WERI-Rb-1 (cell line): ENCODE measurements around the gene C3orf52.

Source experiments
- DNase-seq: peaks from one replicate; pipeline ENCODE4 v3.0.0-alpha.2; 2020
- H3K27ac ChIP-seq: fragments of 250-450 bp; sonication (Bioruptor Pico); 2 replicates; pipeline ENCODE4 v1.5.1; 2020; ENCODE audit warnings: mild to moderate bottlenecking, moderate library complexity
- H3K27me3 ChIP-seq: fragments of 250-450 bp; sonication (Bioruptor Pico); 2 replicates; pipeline ENCODE4 v1.5.1; 2021; ENCODE audit warnings: mild to moderate bottlenecking, low read depth, moderate library complexity; ENCODE audit not compliant: insufficient read depth, severe bottlenecking
- H3K36me3 ChIP-seq: fragments of 250-450 bp; sonication (Bioruptor Pico); 2 replicates; pipeline ENCODE4 v1.5.1; 2020; ENCODE audit warnings: mild to moderate bottlenecking, moderate library complexity
- H3K4me3 ChIP-seq: 2 replicates; pipeline ENCODE4 v1.5.1; 2011; ENCODE audit warnings: low read depth, mild to moderate bottlenecking, control low read depth, low read length
- H3K9me3 ChIP-seq: fragments of 250-450 bp; sonication (Bioruptor Pico); 2 replicates; pipeline ENCODE4 v1.5.1; 2021; ENCODE audit warnings: mild to moderate bottlenecking, moderate library complexity; ENCODE audit not compliant: severe bottlenecking
- TF ChIP-seq, protein P1 (sequence below): IDR thresholded peaks from 2 replicates; pipeline ENCODE4 v1.5.1; 2011; ENCODE audit warnings: low read depth, mild to moderate bottlenecking, control low read depth, inconsistent platforms, low read length

Gene C3orf52

DNA sequence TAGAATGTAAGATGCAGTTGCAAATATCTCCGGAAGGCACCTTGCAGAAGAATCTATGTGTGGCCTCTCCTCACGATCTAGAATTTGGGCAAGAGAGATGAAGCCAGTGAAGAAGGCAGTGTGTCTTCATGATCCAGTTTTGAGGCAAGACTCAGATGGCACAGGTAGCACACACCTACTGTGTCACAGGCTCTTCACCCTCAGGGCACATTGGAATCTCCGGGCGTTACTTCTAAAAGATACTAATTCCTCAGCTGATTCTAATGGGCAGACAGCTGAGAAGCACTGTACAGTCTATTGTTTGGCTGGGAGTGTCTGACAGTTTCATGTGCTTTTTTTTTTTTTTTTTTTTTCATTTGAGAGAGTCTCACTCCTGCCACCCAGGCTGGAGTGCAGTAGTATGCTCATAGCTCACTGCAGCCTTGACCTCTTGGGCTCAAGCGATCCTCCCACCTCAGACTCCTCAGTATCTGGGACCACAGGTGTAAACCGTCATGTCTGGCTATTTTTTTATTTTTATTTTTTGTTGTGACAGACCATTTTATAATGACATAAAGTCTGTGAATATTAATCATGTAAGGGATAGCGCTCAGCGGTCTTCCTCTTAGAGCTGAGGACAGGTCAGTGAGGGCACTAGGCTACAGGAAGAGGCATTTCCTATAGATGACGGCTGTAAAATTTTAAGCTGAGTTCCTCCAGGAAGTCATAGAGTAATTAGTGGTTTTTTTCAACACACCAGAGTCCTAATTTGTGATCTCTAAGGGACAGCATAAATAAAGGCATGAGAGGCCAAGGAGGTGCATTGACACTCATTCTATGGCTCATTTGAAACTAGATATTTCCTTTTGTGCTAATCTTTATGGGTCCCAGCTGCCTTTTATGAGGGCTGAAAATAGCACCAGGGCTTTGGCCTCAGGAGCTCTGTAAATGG, 4.0 kb downstream of the C3orf52 start:
- DNase-seq: no peak
- Histone ChIP-seq H3K27me3 (no peaks in the 10 kb centered on the region), H3K9me3 (no peaks in the 10 kb centered on the region), H3K27ac (no peak overlapping the region), H3K4me3 (no peak overlapping the region), H3K36me3 (no peaks in the 10 kb centered on the region)
- TF ChIP-seq, protein P1, sequence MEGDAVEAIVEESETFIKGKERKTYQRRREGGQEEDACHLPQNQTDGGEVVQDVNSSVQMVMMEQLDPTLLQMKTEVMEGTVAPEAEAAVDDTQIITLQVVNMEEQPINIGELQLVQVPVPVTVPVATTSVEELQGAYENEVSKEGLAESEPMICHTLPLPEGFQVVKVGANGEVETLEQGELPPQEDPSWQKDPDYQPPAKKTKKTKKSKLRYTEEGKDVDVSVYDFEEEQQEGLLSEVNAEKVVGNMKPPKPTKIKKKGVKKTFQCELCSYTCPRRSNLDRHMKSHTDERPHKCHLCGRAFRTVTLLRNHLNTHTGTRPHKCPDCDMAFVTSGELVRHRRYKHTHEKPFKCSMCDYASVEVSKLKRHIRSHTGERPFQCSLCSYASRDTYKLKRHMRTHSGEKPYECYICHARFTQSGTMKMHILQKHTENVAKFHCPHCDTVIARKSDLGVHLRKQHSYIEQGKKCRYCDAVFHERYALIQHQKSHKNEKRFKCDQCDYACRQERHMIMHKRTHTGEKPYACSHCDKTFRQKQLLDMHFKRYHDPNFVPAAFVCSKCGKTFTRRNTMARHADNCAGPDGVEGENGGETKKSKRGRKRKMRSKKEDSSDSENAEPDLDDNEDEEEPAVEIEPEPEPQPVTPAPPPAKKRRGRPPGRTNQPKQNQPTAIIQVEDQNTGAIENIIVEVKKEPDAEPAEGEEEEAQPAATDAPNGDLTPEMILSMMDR: no peak

DNA sequence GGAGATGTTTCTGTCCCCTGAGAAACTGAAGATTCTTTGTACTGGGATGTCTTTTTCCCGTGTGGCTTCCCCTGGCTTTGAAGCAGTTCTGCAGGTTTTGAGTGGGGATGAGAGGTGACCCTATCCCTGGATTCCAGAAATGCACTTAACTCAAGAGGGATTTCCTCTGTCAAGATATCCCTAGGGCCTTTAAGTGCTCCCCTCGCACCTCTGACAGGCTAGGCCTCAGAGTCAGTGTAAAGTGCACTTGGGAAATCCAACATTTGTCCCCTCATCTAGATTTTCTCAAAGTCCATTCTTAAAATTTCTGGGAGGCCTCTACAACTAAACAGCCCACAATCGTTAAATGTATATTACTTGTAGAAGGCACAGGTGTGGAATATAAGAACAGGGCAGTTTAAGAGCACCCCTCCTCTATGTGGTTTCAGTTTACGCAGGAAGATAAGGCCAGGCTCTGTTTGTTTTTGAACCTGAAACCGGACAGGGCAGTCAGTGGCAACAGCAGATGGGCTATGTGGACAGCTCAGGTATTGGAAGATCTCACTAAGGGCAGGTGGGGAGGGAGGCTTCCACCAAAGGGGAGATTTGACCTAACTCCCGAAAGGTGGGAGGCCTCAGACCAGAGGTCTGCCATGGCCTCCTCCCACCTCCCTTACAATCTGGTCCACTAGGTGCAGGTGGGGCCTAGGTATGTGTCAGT, 4.8 kb downstream of the C3orf52 start:
- Histone ChIP-seq H3K36me3 (no peaks in the 10 kb centered on the region), H3K4me3 (no peak overlapping the region), H3K9me3 (no peaks in the 10 kb centered on the region), H3K27me3 (no peaks in the 10 kb centered on the region), H3K27ac (no peak overlapping the region)
- TF ChIP-seq, protein P1: no peak
- DNase-seq: no peak

DNA sequence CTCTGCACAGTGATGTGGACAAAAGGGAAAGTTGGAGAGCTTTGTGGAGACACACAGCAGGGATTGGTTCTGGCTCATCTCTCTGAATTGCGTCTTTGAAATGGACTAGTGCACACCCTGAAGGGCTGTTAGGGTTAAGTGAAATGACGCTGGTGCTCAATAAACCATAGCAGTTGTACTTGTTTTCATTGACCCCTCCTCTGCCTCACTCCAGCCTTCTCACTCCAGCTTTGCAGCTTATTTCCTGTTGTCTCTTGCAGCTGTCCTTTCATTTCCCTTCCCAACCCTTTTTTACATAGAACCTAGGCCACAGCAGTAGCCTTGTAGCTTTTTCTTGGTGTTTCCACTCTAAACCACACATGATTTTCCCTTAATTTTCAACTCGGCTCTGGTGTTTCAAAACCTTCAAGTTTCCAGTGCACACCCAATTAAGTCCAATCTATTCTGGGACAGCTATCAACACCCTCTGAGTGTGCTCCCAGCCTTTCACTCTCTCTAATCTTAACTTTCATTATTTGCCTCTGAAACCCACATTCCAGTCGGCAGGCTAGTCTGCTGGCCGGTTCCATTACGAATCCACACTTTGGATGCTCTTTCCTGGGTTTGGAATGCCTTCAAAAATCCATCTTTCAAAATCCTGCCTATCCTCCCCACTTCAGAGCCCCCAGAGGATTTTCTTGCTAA, 6.4 kb downstream of the C3orf52 start:
- Histone ChIP-seq H3K36me3 (no peaks in the 10 kb centered on the region), H3K27ac (no peak overlapping the region), H3K27me3 (no peaks in the 10 kb centered on the region), H3K9me3 (no peaks in the 10 kb centered on the region), H3K4me3 (no peak overlapping the region)
- TF ChIP-seq, protein P1: no peak
- no peak for DNase-seq

DNA sequence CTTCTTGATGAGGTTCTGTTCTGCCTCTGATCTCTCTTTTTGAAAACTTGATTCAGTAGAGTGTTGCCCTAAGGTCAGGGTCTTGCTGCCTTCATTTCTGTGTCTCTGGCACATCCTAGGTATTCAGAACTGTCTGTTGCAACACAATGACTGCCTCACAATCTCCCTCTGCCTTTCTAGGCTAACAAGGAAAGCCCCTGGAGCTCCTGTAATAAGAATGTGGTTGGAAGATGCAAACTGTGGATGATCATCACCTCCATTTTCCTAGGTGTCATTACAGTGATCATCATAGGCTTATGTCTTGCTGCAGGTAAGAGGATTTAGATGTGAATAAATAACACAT, 7.0 kb downstream of the C3orf52 start:
- H3K27ac ChIP-seq: no peak overlapping the region
- H3K4me3 ChIP-seq: no peak overlapping the region
- H3K27me3 ChIP-seq: no peaks in the 10 kb centered on the region
- H3K9me3 ChIP-seq: no peaks in the 10 kb centered on the region
- H3K36me3 ChIP-seq: no peaks in the 10 kb centered on the region
- TF ChIP-seq, protein P1: no peak
- DNase-seq: no peak

DNA sequence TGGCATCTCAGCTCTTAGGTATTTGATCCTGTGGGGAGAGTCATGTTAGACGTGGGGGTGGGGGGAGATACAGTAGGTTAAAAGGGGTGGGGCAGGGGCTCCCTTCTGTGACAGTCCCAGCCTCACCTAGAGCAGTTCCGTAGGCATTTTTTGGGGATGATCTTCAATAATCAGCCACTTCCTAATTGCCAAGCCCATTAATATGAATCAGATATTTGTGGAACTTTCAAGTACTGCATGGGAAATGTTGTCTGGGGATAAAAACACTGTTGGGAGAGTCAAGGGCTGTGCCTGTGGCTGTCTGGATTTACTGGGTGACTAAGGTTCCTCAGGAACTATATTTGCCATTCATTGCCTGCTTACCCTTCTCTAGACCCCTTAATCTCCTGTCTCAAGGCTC, 9.5 kb downstream of the C3orf52 start:
- no peak overlapping the region for H3K27ac ChIP-seq
- no peak for DNase-seq
- no peaks in the 10 kb centered on the region for H3K9me3 ChIP-seq
- no peaks in the 10 kb centered on the region for H3K36me3 ChIP-seq
- TF ChIP-seq, protein P1: no peak
- H3K27me3 ChIP-seq: no peaks in the 10 kb centered on the region
- H3K4me3 ChIP-seq: no peak overlapping the region
